Brain microvascular endothelial cell (primary cell): Measurements from ENCODE around the gene CARNS1.

Experiments used
- DNase-seq: peaks from one replicate; pipeline ENCODE4 v3.0.0-alpha.2; 2020
- H3K27ac ChIP-seq: fragments of 250-450 bp; sonication (Bioruptor Pico); 2 replicates; pipeline ENCODE4 v1.5.1; 2020; ENCODE audit warnings: mild to moderate bottlenecking, moderate library complexity
- H3K27me3 ChIP-seq: fragments of 250-450 bp; sonication (Bioruptor Pico); replicated peaks from 2 replicates; pipeline ENCODE4 v1.5.1; 2020; ENCODE audit warnings: mild to moderate bottlenecking
- H3K36me3 ChIP-seq: fragments of 250-450 bp; sonication (Bioruptor Pico); replicated peaks from 2 replicates; pipeline ENCODE4 v1.5.1; 2020; ENCODE audit warnings: mild to moderate bottlenecking
- H3K4me3 ChIP-seq: 2 replicates; pipeline ENCODE4 v1.5.1; 2011; ENCODE audit warnings: low read depth, mild to moderate bottlenecking, control low read depth, low read length, moderate library complexity
- in situ Hi-C: cut with HindIII; loops from 2 replicates; pipeline ENCODE4 v1.10.0; 2017; ENCODE audit warnings: low sequenced_read_pairs, low pct_ligation_motif_present
- TF ChIP-seq, protein P1 (sequence below): IDR thresholded peaks from 2 replicates; pipeline ENCODE4 v1.5.1; 2011; ENCODE audit warnings: low read depth, mild to moderate bottlenecking, moderate library complexity, low read length, control low read depth, inconsistent platforms; ENCODE audit errors: missing control alignments

The CARNS1 gene

DNA sequence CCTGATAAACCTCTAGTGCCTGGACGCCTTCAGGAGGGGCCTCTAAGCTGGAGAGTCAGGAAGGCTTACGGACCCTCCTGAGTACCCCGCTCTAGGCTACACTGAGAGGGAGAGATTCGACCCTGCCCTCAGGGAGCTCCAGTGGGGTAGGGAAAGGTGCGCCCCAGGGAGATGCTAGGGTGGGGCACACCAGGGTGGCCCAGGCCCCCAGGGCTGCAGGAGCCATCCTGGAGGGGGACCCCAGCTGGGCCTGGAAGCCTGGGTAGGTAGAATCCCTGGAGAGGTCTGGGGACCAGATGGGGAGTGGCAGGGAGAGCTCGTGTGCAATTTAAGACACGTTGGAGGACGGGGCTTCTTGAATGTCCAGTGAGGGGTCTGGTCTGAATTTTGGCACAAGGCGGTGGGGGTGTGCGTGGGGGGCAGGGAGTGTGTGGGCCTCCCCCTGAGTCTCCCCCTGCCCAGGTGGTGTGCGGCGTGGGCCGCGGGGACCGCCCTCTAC lies 4.7 kb downstream of the CARNS1 start:
- in situ Hi-C loops = no loop called here
- TF ChIP-seq, protein P1, sequence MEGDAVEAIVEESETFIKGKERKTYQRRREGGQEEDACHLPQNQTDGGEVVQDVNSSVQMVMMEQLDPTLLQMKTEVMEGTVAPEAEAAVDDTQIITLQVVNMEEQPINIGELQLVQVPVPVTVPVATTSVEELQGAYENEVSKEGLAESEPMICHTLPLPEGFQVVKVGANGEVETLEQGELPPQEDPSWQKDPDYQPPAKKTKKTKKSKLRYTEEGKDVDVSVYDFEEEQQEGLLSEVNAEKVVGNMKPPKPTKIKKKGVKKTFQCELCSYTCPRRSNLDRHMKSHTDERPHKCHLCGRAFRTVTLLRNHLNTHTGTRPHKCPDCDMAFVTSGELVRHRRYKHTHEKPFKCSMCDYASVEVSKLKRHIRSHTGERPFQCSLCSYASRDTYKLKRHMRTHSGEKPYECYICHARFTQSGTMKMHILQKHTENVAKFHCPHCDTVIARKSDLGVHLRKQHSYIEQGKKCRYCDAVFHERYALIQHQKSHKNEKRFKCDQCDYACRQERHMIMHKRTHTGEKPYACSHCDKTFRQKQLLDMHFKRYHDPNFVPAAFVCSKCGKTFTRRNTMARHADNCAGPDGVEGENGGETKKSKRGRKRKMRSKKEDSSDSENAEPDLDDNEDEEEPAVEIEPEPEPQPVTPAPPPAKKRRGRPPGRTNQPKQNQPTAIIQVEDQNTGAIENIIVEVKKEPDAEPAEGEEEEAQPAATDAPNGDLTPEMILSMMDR = no peak
- peaks cover under 1% of the 10 kb centered on the region for H3K27me3 ChIP-seq
- H3K4me3 ChIP-seq = peak overlapping the region; percentile 47
- no peaks in the 10 kb centered on the region for H3K36me3 ChIP-seq
- DNase-seq = no peak
- H3K27ac ChIP-seq = peak overlapping the region; percentile 49

DNA sequence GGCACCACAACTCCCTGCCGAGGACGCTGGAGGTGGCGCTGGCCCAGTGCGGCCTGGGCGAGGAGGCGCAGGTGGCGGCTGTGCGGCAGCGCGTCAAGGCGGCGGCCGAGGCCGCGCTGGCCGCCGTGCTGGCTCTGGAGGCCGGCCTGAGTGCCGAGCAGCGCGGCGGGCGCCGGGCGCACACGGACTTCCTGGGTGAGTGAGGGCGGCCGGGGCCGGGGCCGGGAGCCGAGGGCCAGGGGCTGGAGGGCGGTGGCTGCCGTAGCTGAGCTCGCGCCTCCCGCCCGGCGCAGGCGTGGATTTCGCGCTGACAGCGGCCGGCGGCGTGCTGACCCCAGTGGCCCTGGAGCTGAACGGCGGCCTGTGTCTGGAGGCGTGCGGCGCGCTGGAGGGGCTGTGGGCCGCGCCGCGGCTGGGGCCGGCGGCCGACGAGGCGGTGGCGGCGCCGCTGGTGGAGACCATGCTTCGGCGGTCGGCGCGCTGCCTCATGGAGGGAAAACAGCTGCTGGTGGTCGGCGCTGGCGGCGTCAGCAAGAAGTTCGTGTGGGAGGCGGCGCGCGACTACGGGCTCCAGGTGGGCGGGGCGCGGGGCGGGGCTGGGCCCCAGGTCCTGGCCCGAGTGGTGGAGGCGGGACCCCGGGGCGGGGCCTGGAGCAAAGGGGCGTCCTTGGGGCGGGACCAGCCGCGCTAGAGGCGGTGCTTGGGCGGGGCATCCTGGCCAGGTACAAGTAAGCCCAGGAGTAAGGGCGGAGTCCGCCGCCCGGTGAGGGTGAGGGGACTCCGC lies 5.4 kb downstream of the CARNS1 start:
- peak overlapping the region; percentile 49 for H3K27ac ChIP-seq
- in situ Hi-C loops = no loop called here
- peak overlapping the region; percentile 47 for H3K4me3 ChIP-seq

DNA sequence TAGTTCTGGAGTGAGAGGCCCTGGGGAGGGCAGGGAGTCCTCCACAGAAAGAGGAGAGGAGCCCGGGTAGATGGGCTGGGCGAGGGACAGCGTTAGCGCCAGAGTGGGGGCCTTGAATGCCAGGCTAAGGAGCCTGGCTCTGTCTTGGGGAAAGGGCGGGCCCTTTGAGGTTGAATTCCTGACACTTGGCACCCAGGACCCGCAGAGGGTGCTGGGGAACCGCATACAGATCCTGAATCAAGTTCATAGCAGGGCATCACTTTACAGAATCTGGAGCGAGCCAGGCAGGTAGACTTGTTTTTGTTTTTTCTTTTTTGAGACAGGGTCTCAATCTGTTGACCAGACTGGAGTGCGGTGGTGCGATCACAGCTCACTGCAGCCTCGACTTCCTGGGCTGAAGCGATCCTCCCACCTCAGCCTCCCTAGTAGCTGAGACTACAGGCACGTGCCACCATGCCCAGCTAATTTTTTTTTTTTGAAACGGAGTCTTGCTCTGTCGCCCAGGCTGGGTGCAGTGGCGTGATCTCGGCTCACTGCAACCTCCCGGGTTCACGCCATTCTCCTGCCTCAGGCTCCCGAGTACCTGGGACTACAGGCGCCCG lies 6.1 kb downstream of the CARNS1 start:
- H3K27me3 ChIP-seq = no peaks in the 10 kb centered on the region
- TF ChIP-seq, protein P1 = no peak
- no peaks in the 10 kb centered on the region for H3K36me3 ChIP-seq
- no peak for DNase-seq
- in situ Hi-C loops = no loop called here
- H3K4me3 ChIP-seq = peak overlapping the region; percentile 31
- no peak overlapping the region for H3K27ac ChIP-seq

More for the DNA sequence above, 5.4 kb downstream of the CARNS1 start:
- TF ChIP-seq, protein P1 = no peak
- no peaks in the 10 kb centered on the region for H3K36me3 ChIP-seq
- DNase-seq = peak; percentile 88
- no peaks in the 10 kb centered on the region for H3K27me3 ChIP-seq

DNA sequence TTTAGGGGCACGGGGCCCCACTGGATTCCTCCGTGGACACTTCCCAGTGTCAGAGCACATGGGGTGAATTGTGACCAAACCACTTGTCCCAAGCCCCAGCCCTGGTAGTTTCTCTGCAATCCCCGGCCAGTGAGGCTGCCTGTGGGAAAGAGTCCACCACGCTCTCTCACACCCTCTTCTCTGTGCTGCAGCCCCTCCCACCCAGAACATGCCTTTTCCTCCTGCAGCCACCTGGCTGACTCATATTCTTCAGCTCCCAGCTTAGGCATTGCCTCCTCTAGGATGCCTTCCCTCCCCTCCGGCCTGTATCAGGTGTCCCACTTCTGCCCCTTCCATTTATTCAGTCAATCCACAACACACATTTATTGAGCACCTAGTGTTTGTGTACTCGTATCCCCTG lies 7.4 kb downstream of the CARNS1 start:
- H3K27ac ChIP-seq = no peak overlapping the region
- H3K4me3 ChIP-seq = no peak overlapping the region
- in situ Hi-C loops = no loop called here
- H3K36me3 ChIP-seq = no peaks in the 10 kb centered on the region
- TF ChIP-seq, protein P1 = no peak
- H3K27me3 ChIP-seq = no peaks in the 10 kb centered on the region
- DNase-seq = no peak

DNA sequence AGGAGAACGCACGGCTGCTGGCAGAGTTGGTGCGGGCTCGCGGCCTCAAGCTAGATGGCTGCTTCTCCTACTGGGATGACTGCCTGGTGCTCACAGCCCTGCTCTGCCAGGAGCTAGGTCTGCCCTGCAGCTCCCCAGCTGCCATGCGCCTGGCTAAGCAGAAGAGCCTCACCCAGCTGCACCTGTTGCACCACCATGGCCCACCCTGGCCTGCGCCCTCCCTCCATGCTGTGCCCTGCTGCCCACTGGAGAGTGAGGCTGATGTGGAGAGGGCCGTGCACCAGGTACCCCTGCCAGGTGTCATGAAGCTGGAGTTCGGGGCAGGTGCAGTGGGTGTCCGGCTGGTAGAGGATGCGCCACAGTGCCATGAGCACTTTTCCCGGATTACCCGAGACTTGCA lies 8.0 kb downstream of the CARNS1 start:
- no peak overlapping the region for H3K27ac ChIP-seq
- in situ Hi-C loops = no loop called here
- no peak overlapping the region for H3K4me3 ChIP-seq
- no peaks in the 10 kb centered on the region for H3K27me3 ChIP-seq
- H3K36me3 ChIP-seq = no peaks in the 10 kb centered on the region
- TF ChIP-seq, protein P1 = no peak
- DNase-seq = no peak
